ENCODE data around the gene SLC5A4. TPM values are rescaled to one million over a fixed set of nuclear protein-coding genes. Genes with fewer than 3 reads are reported as not detected.

Gene SLC5A4
- total RNA-seq, 2 experiments from 2014 or later = not detected

GRCh38 chr22:32216911-32217310, 38.2 kb downstream of the SLC5A4 start:
- Histone ChIP-seq H3K27me3 (ENCODE audit: control insufficient read depth in 1 of 2, insufficient read depth in 2 of 2, low read length in 2 of 2) (peaks cover 5% of the 10 kb centered on the region in 2 experiments), H3K4me1 (ENCODE audit: insufficient read depth, low read length) (no peaks in the 10 kb centered on the region), H3K36me3 (ENCODE audit: insufficient read depth, low read length) (no peaks in the 10 kb centered on the region), H3K4me3 (ENCODE audit: low read length) (no peak overlapping the region), H3K27ac (ENCODE audit: low read depth in 1 of 2, low read length in 2 of 2) (no peak overlapping the region), H3K9me3 (ENCODE audit: control insufficient read depth in 1 of 2, insufficient read depth in 1 of 2, low read length in 2 of 2) (peaks cover 0 to 4% of the 10 kb centered on the region in 2 experiments)
- intact Hi-C loops (cut with DNase I, micrococcal nuclease) = no loop called here
- no peaks in the 10 kb centered on the region for H3K9me3 Mint-ChIP-seq
- POLR2A ChIA-PET = no interaction called here
- no peaks in the 10 kb centered on the region for H3K36me3 Mint-ChIP-seq (ENCODE audit: low read depth)
- H3K27me3 Mint-ChIP-seq = peaks cover 15% of the 10 kb centered on the region
- H3K4me1 Mint-ChIP-seq (ENCODE audit: low read depth) = no peaks in the 10 kb centered on the region
- H3K27ac Mint-ChIP-seq = no peak overlapping the region
- CTCF ChIA-PET = no interaction called here
- no peak for TF ChIP-seq CTCF (IDR thresholded peaks at IDR 0.05)
- ATAC-seq (ENCODE audit: poor library complexity) (no peak), DNase-seq (no peak)
- no peak overlapping the region for H3K4me3 Mint-ChIP-seq

- Mint-ChIP-seq H3K27me3 (peaks cover 25% of the 10 kb centered on the region), H3K4me1 (ENCODE audit: low read depth) (peaks cover 6% of the 10 kb centered on the region), H3K4me3 (no peak overlapping the region), H3K27ac (no peak overlapping the region), H3K36me3 (ENCODE audit: low read depth) (no peaks in the 10 kb centered on the region), H3K9me3 (no peaks in the 10 kb centered on the region)
- CTCF ChIA-PET = no interaction called here
- TF ChIP-seq CTCF (IDR thresholded peaks at IDR 0.05) = no peak
- intact Hi-C loops (cut with DNase I, micrococcal nuclease) = no loop called here
- Histone ChIP-seq H3K27ac (ENCODE audit: low read depth in 1 of 2, low read length in 2 of 2) (no peak overlapping the region), H3K4me3 (ENCODE audit: low read length) (no peak overlapping the region), H3K4me1 (ENCODE audit: insufficient read depth, low read length) (peaks cover 14% of the 10 kb centered on the region), H3K9me3 (ENCODE audit: control insufficient read depth in 1 of 2, insufficient read depth in 1 of 2, low read length in 2 of 2) (peaks cover 0 to 4% of the 10 kb centered on the region in 2 experiments), H3K36me3 (ENCODE audit: insufficient read depth, low read length) (no peaks in the 10 kb centered on the region), H3K27me3 (ENCODE audit: control insufficient read depth in 1 of 2, insufficient read depth in 2 of 2, low read length in 2 of 2) (peaks cover 2 to 5% of the 10 kb centered on the region in 2 experiments)
- DNase-seq (no peak), ATAC-seq (ENCODE audit: poor library complexity) (no peak)
- POLR2A ChIA-PET = interaction anchor here (0.7 kb wide), 1 partner anchor 9 kb away, joined by 3 read pairs; no protein-coding TSS in a partner anchor
Measured at GRCh38 chr22:32211011-32211410, 44.1 kb downstream of the SLC5A4 start.

- ChIA-PET CTCF (no interaction called here), POLR2A (no interaction called here)
- intact Hi-C loops (cut with DNase I, micrococcal nuclease) = loop anchor here in 1 of 2 experiments (5.0 kb wide), 2 partner anchors 231 to 546 kb away; partner anchors contain the start of gene PISD
- Mint-ChIP-seq H3K27me3 (peaks cover 34% of the 10 kb centered on the region), H3K4me3 (no peak overlapping the region), H3K27ac (no peak overlapping the region), H3K9me3 (no peaks in the 10 kb centered on the region), H3K4me1 (ENCODE audit: low read depth) (peaks cover 21% of the 10 kb centered on the region), H3K36me3 (ENCODE audit: low read depth) (no peaks in the 10 kb centered on the region)
- ATAC-seq (ENCODE audit: poor library complexity) (no peak), DNase-seq (no peak)
- peaks cover 0 to 4% of the 10 kb centered on the region in 2 experiments for H3K9me3 ChIP-seq (ENCODE audit: control insufficient read depth in 1 of 2, insufficient read depth in 1 of 2, low read length in 2 of 2)
- no peak overlapping the region for H3K4me3 ChIP-seq (ENCODE audit: low read length)
- no peak overlapping the region for H3K27ac ChIP-seq (ENCODE audit: low read depth in 1 of 2, low read length in 2 of 2)
- peaks cover 4 to 9% of the 10 kb centered on the region in 2 experiments for H3K27me3 ChIP-seq (ENCODE audit: control insufficient read depth in 1 of 2, insufficient read depth in 2 of 2, low read length in 2 of 2)
- H3K4me1 ChIP-seq (ENCODE audit: insufficient read depth, low read length) = peaks cover 30% of the 10 kb centered on the region
- no peak for TF ChIP-seq CTCF (IDR thresholded peaks at IDR 0.05)
- H3K36me3 ChIP-seq (ENCODE audit: insufficient read depth, low read length) = no peaks in the 10 kb centered on the region
Measured at GRCh38 chr22:32208681-32209080, 46.5 kb downstream of the SLC5A4 start.
